GM12872 (cell line): ENCODE results near the gene STAC.

Experiments used
- CTCF ChIP-seq: IDR thresholded peaks from 3 replicates; pipeline ENCODE4 v1.5.1; 2011; ENCODE audit warnings: low read depth, mild to moderate bottlenecking, low read length, moderate library complexity; ENCODE audit not compliant: insufficient read depth

STAC gene, protein sequence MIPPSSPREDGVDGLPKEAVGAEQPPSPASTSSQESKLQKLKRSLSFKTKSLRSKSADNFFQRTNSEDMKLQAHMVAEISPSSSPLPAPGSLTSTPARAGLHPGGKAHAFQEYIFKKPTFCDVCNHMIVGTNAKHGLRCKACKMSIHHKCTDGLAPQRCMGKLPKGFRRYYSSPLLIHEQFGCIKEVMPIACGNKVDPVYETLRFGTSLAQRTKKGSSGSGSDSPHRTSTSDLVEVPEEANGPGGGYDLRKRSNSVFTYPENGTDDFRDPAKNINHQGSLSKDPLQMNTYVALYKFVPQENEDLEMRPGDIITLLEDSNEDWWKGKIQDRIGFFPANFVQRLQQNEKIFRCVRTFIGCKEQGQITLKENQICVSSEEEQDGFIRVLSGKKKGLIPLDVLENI

GRCh38 chr3:36380221-36381031 lies at the start of gene STAC:
TSS of gene STAC (plus strand) at chr3:36380504. CDS start at chr3:36380644, 140 bp downstream.
- no peak for TF ChIP-seq CTCF

GRCh38 chr3:36332139-36332538 lies 48.2 kb upstream of the STAC start:
- no peak for TF ChIP-seq CTCF

DNA sequence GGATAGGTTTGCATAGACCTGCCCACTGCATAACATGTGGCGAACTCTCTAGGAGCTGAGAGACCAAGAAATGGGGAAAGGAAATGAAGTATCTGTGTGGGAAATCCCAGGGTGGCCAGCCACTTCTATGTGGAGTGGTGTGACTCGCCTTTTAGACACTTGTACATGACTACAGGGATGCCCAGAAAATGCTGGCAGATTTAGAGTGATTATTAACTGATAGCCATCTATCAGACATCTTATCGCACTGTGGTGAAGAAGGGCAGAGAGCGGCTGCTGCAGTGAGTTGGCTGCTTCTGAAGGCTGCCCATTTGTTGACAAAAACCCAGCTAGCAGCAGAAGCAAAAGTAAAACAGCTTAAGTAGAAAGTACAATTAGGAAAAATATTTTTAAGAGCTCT lies 18.1 kb upstream of the STAC start:
- no peak for TF ChIP-seq CTCF

DNA sequence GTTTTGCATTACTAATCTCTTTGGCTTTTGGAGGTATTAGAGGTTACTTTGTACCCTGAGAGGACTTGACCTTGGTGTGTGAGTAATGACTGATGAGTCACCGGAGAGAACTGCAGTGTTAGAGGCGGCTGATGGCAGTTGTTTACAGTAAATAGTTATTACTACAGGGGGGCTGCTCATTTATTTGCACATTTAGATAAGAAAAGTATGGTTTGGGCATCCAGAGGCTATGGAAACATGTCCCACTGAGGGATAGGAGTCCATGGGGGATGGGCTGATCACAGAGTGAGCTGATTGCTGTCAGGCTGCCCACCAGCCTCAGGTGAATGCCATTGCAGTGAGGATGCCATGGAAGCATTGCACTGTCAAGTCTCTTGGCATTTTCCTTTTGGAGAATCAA lies 17.3 kb upstream of the STAC start:
- TF ChIP-seq CTCF = no peak

DNA sequence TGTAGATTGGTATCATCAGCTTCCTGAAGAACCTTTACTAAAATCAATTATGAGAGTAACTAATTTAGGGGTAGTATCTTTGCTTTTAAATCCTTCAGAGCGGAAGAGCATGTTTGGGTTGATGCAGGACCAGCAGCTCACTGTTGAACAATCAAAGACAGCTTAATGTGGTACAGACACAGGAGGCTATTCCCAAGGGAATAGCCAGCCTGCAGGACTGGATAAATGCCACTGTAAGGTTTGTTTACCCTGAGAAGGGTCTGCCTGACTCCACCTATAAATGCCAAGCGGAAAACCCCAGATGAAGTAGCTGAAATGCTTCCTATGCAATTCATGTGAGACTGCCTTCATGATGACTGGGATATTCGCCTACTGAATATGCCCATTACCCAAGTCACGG lies 16.0 kb upstream of the STAC start:
- no peak for TF ChIP-seq CTCF

DNA sequence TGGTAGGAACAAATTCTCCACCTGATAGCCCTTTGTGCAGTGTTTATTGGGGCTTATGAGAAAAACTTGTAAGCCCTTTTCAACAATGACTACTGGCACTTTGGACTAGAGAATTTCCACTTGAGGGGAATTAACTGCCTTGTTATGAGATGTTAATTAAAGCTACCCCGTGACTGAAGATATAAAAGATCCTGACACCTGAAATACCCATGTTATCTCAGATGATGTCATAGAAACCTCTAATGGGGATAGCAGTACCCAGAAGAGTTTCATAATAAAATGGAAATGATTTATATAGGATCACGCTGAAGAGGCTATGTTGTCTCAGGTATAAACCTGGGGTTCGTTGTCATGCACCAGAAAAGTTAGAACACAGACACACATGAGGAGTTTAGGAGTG lies 14.5 kb upstream of the STAC start:
- no peak for TF ChIP-seq CTCF

DNA sequence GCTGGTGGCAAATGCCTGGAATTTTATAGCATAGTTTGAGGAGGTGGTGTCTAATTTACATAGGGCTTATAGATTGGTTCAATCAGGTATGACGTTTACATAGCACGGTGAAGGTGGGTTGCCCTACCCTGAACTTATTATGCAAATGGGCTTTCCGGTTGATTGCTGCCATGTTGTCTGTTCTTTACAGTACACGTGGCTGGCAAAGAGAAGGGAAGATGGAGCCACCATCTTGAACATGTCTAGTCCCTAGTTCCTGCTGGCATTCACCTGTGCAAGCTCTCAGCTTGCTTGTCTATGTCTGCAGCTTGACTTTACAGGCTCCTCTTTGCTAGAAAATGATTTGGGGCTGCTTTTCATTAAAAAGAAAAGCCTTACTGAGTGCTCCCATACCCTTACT lies 14.0 kb upstream of the STAC start:
- no peak for TF ChIP-seq CTCF
